ENCODE data around the gene DNAJB5. TPM values are rescaled to one million over a fixed set of nuclear protein-coding genes. Genes with fewer than 3 reads are reported as not detected.

DNAJB5 gene
- total RNA-seq, 1 experiment from 2014 or later: 0.79 TPM

GRCh38 chr9:34957492-34958410 lies 31.8 kb upstream of the DNAJB5 start, which contains the start of gene PHF24:
PHF24 (plus strand) TSS chr9:34958285; CDS start chr9:34971299, 13,014 bp downstream.
- H3K27me3 ChIP-seq (ENCODE audit: insufficient read depth, low read depth): no peaks in the 10 kb centered on the region
- H3K27ac ChIP-seq: no peak within 1 kb of the TSS
- no peaks in the 10 kb centered on the region for H3K4me1 ChIP-seq (replicated peaks; ENCODE audit: insufficient read depth)
- TF ChIP-seq CTCF (conservative IDR thresholded peaks at IDR 0.05) (no peak), EZH2 (IDR thresholded peaks at IDR 0.05; ENCODE audit: low read depth) (no peak)
- H4K20me1 ChIP-seq (ENCODE audit: insufficient read depth): no peaks in the 10 kb centered on the region
- no peaks in the 10 kb centered on the region for H3K79me2 ChIP-seq (ENCODE audit: low read depth)
- ChIA-PET CTCF (no interaction called here), POLR2A (ENCODE audit: unreplicated experiment) (no interaction called here)
- H3K36me3 ChIP-seq (ENCODE audit: low read depth): no peaks in the 10 kb centered on the region
- no peak within 1 kb of the TSS for H2AFZ ChIP-seq
- H3K9me3 ChIP-seq (ENCODE audit: insufficient read depth, low read depth): no peaks in the 10 kb centered on the region
- no peak within 1 kb of the TSS for H3K4me2 ChIP-seq
- DNase-seq: no peak
- H3K9me2 ChIP-seq (ENCODE audit: insufficient read depth): no peaks in the 10 kb centered on the region
- intact Hi-C loops (cut with micrococcal nuclease; ENCODE audit: unreplicated experiment): no loop called here
- no peaks in the 10 kb centered on the region for H3F3A ChIP-seq (ENCODE audit: insufficient read depth, low read depth)
- BruUV-seq (replicated peaks): no TSS peak
- no peak within 1 kb of the TSS for H3K4me3 ChIP-seq

- no peaks in the 10 kb centered on the region for H3K27me3 ChIP-seq (ENCODE audit: insufficient read depth, low read depth)
These were observed 31.0 kb upstream of the DNAJB5 start for GRCh38 chr9:34958411-34958982.

GRCh38 chr9:34959461-34959860 lies 30.1 kb upstream of the DNAJB5 start:
- ChIA-PET CTCF (no interaction called here), POLR2A (ENCODE audit: unreplicated experiment) (no interaction called here)
- H3K9me3 ChIP-seq (ENCODE audit: insufficient read depth, low read depth): no peaks in the 10 kb centered on the region
- H3K27me3 ChIP-seq (ENCODE audit: insufficient read depth, low read depth): no peaks in the 10 kb centered on the region
- no peaks in the 10 kb centered on the region for H3F3A ChIP-seq (ENCODE audit: insufficient read depth, low read depth)
- no peaks in the 10 kb centered on the region for H4K20me1 ChIP-seq (ENCODE audit: insufficient read depth)
- no peaks in the 10 kb centered on the region for H3K36me3 ChIP-seq (ENCODE audit: low read depth)
- BruUV-seq (replicated peaks): no TSS peak
- no peaks in the 10 kb centered on the region for H3K9me2 ChIP-seq (ENCODE audit: insufficient read depth)
- H2AFZ ChIP-seq: no peak overlapping the region
- intact Hi-C loops (cut with micrococcal nuclease; ENCODE audit: unreplicated experiment): no loop called here
- H3K4me3 ChIP-seq: no peak overlapping the region
- no peaks in the 10 kb centered on the region for H3K4me1 ChIP-seq (replicated peaks; ENCODE audit: insufficient read depth)
- H3K4me2 ChIP-seq: no peak overlapping the region
- no peaks in the 10 kb centered on the region for H3K79me2 ChIP-seq (ENCODE audit: low read depth)
- H3K27ac ChIP-seq: no peak overlapping the region
- DNase-seq: no peak
- no peak for TF ChIP-seq EZH2 (IDR thresholded peaks at IDR 0.05; ENCODE audit: low read depth)
- TF ChIP-seq CTCF (conservative IDR thresholded peaks at IDR 0.05): no peak

More at GRCh38 chr9:34958411-34958982, 31.0 kb upstream of the DNAJB5 start:
- Histone ChIP-seq H3K9me3 (ENCODE audit: insufficient read depth, low read depth) (no peaks in the 10 kb centered on the region), H3K4me2 (no peak overlapping the region), H3K4me1 (replicated peaks; ENCODE audit: insufficient read depth) (no peaks in the 10 kb centered on the region), H2AFZ (no peak overlapping the region), H3K36me3 (ENCODE audit: low read depth) (no peaks in the 10 kb centered on the region), H3K4me3 (no peak overlapping the region), H3F3A (ENCODE audit: insufficient read depth, low read depth) (no peaks in the 10 kb centered on the region), H3K27ac (no peak overlapping the region), H3K79me2 (ENCODE audit: low read depth) (no peaks in the 10 kb centered on the region), H3K9me2 (ENCODE audit: insufficient read depth) (no peaks in the 10 kb centered on the region), H4K20me1 (ENCODE audit: insufficient read depth) (no peaks in the 10 kb centered on the region)
- intact Hi-C loops (cut with micrococcal nuclease; ENCODE audit: unreplicated experiment): no loop called here
- no TSS peak for BruUV-seq (replicated peaks)
- TF ChIP-seq EZH2 (IDR thresholded peaks at IDR 0.05; ENCODE audit: low read depth) (no peak), CTCF (conservative IDR thresholded peaks at IDR 0.05) (no peak)
- DNase-seq: no peak
- ChIA-PET CTCF (no interaction called here), POLR2A (ENCODE audit: unreplicated experiment) (no interaction called here)

All from PC-9 (cell line).